Psoas muscle (tissue), 8 donors: ENCODE data around the gene ZSCAN2. TPM values are rescaled to one million over a fixed set of nuclear protein-coding genes. Genes with fewer than 3 reads are reported as not detected.

ENCODE experiments used
- ATAC-seq, 4 donors: fragments of 200-7000 bp; cut with Tn5 transposase; one replicate each; pipeline ENCODE4 v1.9.1; 2020; ENCODE audit warnings: moderate library complexity in 3 of 4, mild to moderate bottlenecking in 2 of 4
- DNase-seq, 2 donors: peaks; one replicate each; pipeline ENCODE4 v3.0.0-alpha.2; 2020
- H3K27ac ChIP-seq: fragments of 200-600 bp; one replicate; pipeline ENCODE4 v1.8.0; 2022
- H3K27me3 ChIP-seq, 3 donors: fragments of 200-600 bp in 1 of 3; one replicate each; pipeline versions ENCODE4 v1.6.1 to v1.8.0; 2013 to 2022; ENCODE audit warnings: low read length in 2 of 3, mild to moderate bottlenecking in 2 of 3, moderate library complexity in 1 of 3; ENCODE audit not compliant: insufficient read depth in 3 of 3
- H3K36me3 ChIP-seq, 2 donors: fragments of 200-600 bp in 1 of 2; one replicate each; pipeline versions ENCODE4 v1.6.1 to v1.8.0; 2013 to 2022; ENCODE audit warnings: low read depth in 1 of 2, mild to moderate bottlenecking in 1 of 2, moderate library complexity in 1 of 2; ENCODE audit not compliant: insufficient read depth in 1 of 2
- H3K4me1 ChIP-seq: fragments of 200-600 bp; one replicate; pipeline ENCODE4 v1.8.0; 2022
- H3K4me3 ChIP-seq: fragments of 200-600 bp; one replicate; pipeline ENCODE4 v1.8.0; 2022; ENCODE audit warnings: mild to moderate bottlenecking
- H3K9me3 ChIP-seq: fragments of 200-600 bp; one replicate; pipeline ENCODE4 v1.8.0; 2022
- WGBS, 3 donors: extraction: QIAGEN DNeasy Blood & Tissue Kit; methylation state at CpG; one replicate each; pipeline versions ENCODE4 v1.1.6 to v1.1.7; 2013; 5-methylcytosine and 5-hydroxymethylcytosine counted together
- intact Hi-C, 2 donors: fragments of 100-400 bp; cut with DNase I; formaldehyde crosslinking; loops; one replicate each; pipeline versions ENCODE4 v1.11.0 to v1.14.2; 2022
- polyA plus RNA-seq, 3 donors: library from polyadenylated mRNA; stranded (reverse); fragments of 200-250 nt; gene quantifications; one replicate each; pipeline ENCODE4 v1.2.3, GENCODE V29; 2013
- total RNA-seq, 4 donors: library from RNA; stranded (reverse); fragmentation: NEBNext Ultra II Directional in 2 of 4; extraction: Animal tissue kit (Norgen Biotek cat#: 25700) in 2 of 4; gene quantifications; one replicate each; pipeline versions ENCODE4 v1.2.1 to v1.2.4, GENCODE V29; 2021 to 2023
- TF ChIP-seq, protein P1 (sequence below): fragments of 200-600 bp; IDR thresholded peaks from one replicate; pipeline ENCODE4 v1.8.0; 2022; ENCODE audit warnings: antibody characterized with exemption
- donor health status: healthy with polysubstance abuse.
- donor health status: DM: no; HTN: no; CAD: no; lungs with moderate emphysema.
- donor health status: Bipolar disorder and iron deficiency.
- donor health status: healthy.
- donor health status: DM: yes; HTN: yes; CAD: no.
- donor health status: DM: no; HTN: no; CAD: no.
- donor health status: DM: no; HTN: no; CAD: no.
- donor health status: DM: yes; HTN: yes; CAD: no.

The ZSCAN2 gene
- total and polyA plus RNA-seq, 7 donors = 3.3 to 9.6 (median 4.4) TPM

DNA sequence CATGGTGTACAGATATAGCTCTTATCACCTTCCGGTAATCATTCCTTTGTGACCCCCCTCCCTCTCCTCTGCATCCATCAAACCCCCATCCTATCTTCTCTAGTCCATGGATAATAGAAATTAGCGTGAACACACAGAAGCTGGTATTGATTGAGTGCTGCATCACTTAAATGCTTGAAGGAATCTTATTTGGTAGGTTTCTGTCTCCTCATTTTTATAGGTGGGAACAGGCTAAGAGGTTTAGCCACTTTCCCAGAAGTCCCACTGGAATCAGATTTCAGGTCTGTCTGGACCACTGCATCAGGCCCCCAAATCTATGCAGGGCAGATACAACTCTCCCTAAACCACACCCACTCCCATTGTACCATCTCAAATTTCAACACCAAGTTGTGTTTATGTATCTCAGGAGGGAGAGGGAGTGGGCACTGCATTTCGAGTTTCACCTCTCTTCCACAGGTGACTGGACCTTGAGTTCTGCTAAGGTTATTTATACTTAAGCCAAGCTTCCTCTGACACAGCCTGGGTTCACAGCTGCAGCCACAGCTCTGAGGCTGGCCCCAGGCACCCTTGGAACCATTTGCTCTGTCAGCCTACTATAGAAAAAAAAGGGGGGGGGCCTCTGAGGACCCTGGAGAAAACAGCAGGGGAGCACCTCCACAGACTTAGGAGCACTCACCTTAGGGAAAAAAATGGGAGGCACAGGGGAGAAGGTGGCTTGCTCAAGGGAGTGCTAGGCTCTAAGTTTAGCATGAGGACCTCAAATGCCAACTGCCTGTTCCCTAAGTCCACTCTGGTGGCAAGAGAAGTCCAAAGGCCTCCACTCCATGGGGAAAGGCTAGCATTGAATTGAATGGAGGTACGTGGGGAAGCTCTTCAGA, 59.3 kb downstream of the ZSCAN2 start:
- Histone ChIP-seq H3K27me3 (no peaks in the 10 kb centered on the region), H3K4me1 (peaks cover 10% of the 10 kb centered on the region), H3K9me3 (no peaks in the 10 kb centered on the region), H3K27ac (no peak overlapping the region), H3K4me3 (no peak overlapping the region), H3K36me3 (peaks cover 3 to 15% of the 10 kb centered on the region in 2 donors)
- ATAC-seq (no peak), DNase-seq (no peak)
- intact Hi-C loops = loop anchor here in 1 of 2 donors (5.0 to 10.0 kb wide), 2 partner anchors 217 to 265 kb away; no protein-coding TSS in a partner anchor
- TF ChIP-seq, protein P1, sequence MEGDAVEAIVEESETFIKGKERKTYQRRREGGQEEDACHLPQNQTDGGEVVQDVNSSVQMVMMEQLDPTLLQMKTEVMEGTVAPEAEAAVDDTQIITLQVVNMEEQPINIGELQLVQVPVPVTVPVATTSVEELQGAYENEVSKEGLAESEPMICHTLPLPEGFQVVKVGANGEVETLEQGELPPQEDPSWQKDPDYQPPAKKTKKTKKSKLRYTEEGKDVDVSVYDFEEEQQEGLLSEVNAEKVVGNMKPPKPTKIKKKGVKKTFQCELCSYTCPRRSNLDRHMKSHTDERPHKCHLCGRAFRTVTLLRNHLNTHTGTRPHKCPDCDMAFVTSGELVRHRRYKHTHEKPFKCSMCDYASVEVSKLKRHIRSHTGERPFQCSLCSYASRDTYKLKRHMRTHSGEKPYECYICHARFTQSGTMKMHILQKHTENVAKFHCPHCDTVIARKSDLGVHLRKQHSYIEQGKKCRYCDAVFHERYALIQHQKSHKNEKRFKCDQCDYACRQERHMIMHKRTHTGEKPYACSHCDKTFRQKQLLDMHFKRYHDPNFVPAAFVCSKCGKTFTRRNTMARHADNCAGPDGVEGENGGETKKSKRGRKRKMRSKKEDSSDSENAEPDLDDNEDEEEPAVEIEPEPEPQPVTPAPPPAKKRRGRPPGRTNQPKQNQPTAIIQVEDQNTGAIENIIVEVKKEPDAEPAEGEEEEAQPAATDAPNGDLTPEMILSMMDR = no peak
- 73 to 79% (median 73%) methylated on average over 4 of the region's 4 CpGs for WGBS, 3 donors

DNA sequence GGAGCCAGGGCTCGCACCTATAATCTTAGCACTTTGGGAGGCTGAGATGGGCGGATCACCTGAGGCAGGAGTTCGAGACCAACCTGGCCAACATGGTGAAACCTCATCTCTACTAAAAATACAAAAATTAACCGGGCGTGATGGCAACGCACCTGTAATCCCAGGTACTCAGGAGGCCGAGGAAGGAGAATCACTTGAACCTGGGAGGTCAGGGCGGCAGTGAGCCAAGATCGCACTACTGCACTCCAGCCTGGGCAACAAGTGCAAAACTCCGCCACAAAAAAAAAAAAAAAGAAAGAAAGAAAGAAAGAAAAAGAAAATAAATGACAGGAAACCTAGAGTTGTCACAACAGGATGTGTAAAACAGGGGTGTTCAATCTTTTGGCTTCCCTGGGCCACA, 60.2 kb downstream of the ZSCAN2 start:
- DNase-seq (no peak), ATAC-seq (no peak)
- H3K36me3 ChIP-seq = peaks cover 3 to 23% of the 10 kb centered on the region in 2 donors
- peaks cover 7% of the 10 kb centered on the region for H3K4me1 ChIP-seq
- H3K27ac ChIP-seq = no peak overlapping the region
- WGBS, 3 donors = 94 to 98% (median 96%) methylated on average over 10 of the region's 10 CpGs
- H3K9me3 ChIP-seq = no peaks in the 10 kb centered on the region
- TF ChIP-seq, protein P1 = no peak
- no peak overlapping the region for H3K4me3 ChIP-seq
- intact Hi-C loops = no loop called here
- no peaks in the 10 kb centered on the region for H3K27me3 ChIP-seq

DNA sequence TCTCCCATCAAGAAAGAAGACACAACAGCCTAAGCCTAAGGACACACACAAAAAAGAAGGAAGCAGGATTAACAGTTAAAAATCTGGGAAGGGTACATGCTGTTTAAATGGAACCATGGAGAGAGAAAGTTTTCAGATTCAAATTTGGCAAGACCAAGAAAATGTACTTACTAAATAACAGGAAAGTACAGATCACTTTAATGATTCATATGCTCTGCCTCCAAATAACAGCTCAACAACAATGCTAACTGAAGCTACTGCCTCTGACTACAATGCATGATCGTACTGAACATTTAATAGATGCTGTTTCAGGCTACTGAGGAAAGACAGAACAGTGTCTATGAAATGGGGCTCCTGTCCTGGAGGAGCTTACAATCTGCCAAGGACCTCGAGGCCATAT, 65.6 kb downstream of the ZSCAN2 start:
- ATAC-seq (no peak), DNase-seq (no peak)
- WGBS, 3 donors = 79 to 89% (median 83%) methylated on average over 2 of the region's 2 CpGs
- Histone ChIP-seq H3K36me3 (peaks cover 0 to 63% of the 10 kb centered on the region in 2 donors), H3K4me3 (no peak overlapping the region), H3K27ac (no peak overlapping the region), H3K4me1 (no peaks in the 10 kb centered on the region), H3K27me3 (no peaks in the 10 kb centered on the region), H3K9me3 (no peaks in the 10 kb centered on the region)
- TF ChIP-seq, protein P1 = no peak
- intact Hi-C loops = loop anchor here (5.0 kb wide), 2 partner anchors 36 to 41 kb away; no protein-coding TSS in a partner anchor

DNA sequence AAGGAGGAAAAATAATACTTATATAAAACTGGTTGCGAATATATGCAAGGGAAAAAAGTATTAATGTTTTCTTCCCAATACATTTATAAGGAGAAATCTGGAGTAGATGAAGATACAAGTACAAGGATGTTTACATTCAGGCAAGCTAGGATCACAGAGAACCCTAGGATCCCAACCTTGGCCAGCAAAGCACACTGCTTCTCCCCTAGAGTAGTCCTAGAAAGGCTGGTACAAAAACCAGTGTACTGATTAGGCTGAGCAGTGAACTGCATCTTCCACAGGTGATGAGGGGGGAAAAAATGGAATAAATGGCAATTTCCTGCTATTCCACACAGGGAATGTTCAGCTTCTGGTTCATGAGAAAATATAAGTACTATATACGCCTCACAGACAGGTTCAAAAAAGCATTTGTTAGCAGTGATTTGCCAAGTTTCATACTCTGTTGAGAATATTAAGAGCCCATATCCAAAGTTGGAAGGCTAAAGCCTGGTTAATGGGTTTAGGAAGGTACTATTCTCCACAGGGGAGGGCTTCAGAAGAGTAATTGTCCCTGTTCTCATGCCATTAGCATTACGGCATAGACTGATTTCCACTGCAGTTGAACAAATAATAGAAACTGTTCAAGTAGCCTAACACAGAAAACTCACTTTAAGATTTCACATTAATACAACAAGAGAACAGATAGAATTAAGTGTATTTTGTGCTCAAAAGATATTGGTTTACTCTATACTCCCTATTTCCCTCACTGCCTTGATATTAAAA, 67.6 kb downstream of the ZSCAN2 start:
- TF ChIP-seq, protein P1 = no peak
- no peak for DNase-seq
- H3K4me1 ChIP-seq = no peaks in the 10 kb centered on the region
- H3K4me3 ChIP-seq = no peak overlapping the region
- ATAC-seq = no peak
- intact Hi-C loops = loop anchor here (5.0 kb wide), 2 partner anchors 34 to 39 kb away; no protein-coding TSS in a partner anchor
- no peaks in the 10 kb centered on the region for H3K9me3 ChIP-seq
- H3K27me3 ChIP-seq = no peaks in the 10 kb centered on the region
- no peak overlapping the region for H3K27ac ChIP-seq
- H3K36me3 ChIP-seq = peaks cover 0 to 71% of the 10 kb centered on the region in 2 donors
- WGBS, 3 donors = 95 to 100% (median 96%) methylated on average over 3 of the region's 3 CpGs
